H1 (cell line): ENCODE data around the gene ZBTB48. TPM values are rescaled to one million over a fixed set of nuclear protein-coding genes. Genes with fewer than 3 reads are reported as not detected.

Experiments
- CEBPB ChIP-seq: IDR thresholded peaks from 2 replicates; pipeline ENCODE4 v1.6.1; 2012; ENCODE audit warnings: low read depth, low read length
- CTBP2 ChIP-seq: IDR thresholded peaks from 2 replicates; pipeline ENCODE4 v1.7.0; 2011; ENCODE audit warnings: borderline replicate concordance, mild to moderate bottlenecking, moderate library complexity, mixed read lengths, low read length; ENCODE audit not compliant: insufficient read depth, insufficient read length
- FOSL1 ChIP-seq: IDR thresholded peaks from 2 replicates; pipeline ENCODE4 v1.6.1; 2011; ENCODE audit warnings: mild to moderate bottlenecking, low read depth, low read length, moderate library complexity; ENCODE audit not compliant: insufficient read depth
- PHF8 ChIP-seq: fragments of 200-600 bp; sonication (generic); conservative IDR thresholded peaks from 2 replicates; pipeline ENCODE4 v1.7.1; 2012; ENCODE audit warnings: low read depth, mild to moderate bottlenecking, inconsistent platforms, low read length, moderate library complexity
- RAD21 ChIP-seq, 2 experiments: IDR thresholded peaks in 1 of 2; conservative IDR thresholded peaks in 1 of 2; 2 replicates each; pipeline ENCODE4 v1.6.1; 2011; ENCODE audit warnings: low read depth in 2 of 2, low read length in 2 of 2, improper control_type of control experiment in 1 of 2, inconsistent platforms in 1 of 2, mild to moderate bottlenecking in 1 of 2, moderate library complexity in 1 of 2
- SIN3A ChIP-seq, 2 experiments: IDR thresholded peaks in 1 of 2; conservative IDR thresholded peaks in 1 of 2; 2 replicates each; pipeline ENCODE4 v1.6.1; 2011 to 2012; ENCODE audit warnings: low read length in 2 of 2, improper control_type of control experiment in 1 of 2, low read depth in 1 of 2, mild to moderate bottlenecking in 1 of 2
- SP1 ChIP-seq: IDR thresholded peaks from 2 replicates; pipeline ENCODE4 v1.6.1; 2011; ENCODE audit warnings: low read depth, low read length
- SUZ12 ChIP-seq: fragments of 200-600 bp; sonication (generic); IDR thresholded peaks from 2 replicates; pipeline ENCODE4 v1.6.1; 2012; ENCODE audit warnings: mild to moderate bottlenecking, inconsistent platforms, low read length, moderate library complexity, mixed read lengths
- polyA plus RNA-seq, 7 experiments: library from polyadenylated mRNA; depleted of rRNA in 3 of 7; stranded (reverse) in 5 of 7; unstranded in 2 of 7; fragments of >200 nt in 5 of 7; fragments of 200-250 nt in 2 of 7; gene quantifications; 1 replicate in 5 of 7; 2 replicates in 1 of 7; 4 replicates in 1 of 7; pipeline versions ENCODE4 v1.2.1 to v1.2.3, GENCODE V29; 2011 to 2013; ENCODE audit warnings: missing spikeins in 2 of 7, mixed read lengths in 2 of 7
- total RNA-seq: library from RNA; stranded (reverse); fragmentation: NEBNext Ultra II Directional; extraction: Animal tissue kit (Norgen Biotek cat#: 25700); gene quantifications from 2 replicates; pipeline ENCODE4 v1.2.1, GENCODE V29; 2021
- TF ChIP-seq, protein P1 (sequence below), 3 experiments: IDR thresholded peaks; 1 replicate in 2 of 3; 2 replicates in 1 of 3; pipeline versions ENCODE4 v1.5.1 to v1.6.1; 2011; ENCODE audit warnings: low read length in 3 of 3, mild to moderate bottlenecking in 3 of 3, inconsistent platforms in 2 of 3, low read depth in 1 of 3, moderate library complexity in 1 of 3; ENCODE audit not compliant: insufficient read depth in 1 of 3; ENCODE audit errors: control extremely low read depth in 1 of 3
- TF ChIP-seq, protein P2 (sequence below): IDR thresholded peaks from 2 replicates; pipeline ENCODE4 v1.6.1; 2011; ENCODE audit warnings: low read length, improper control_type of control experiment

ZBTB48 gene
- total and polyA plus RNA-seq, 2 of the 8 experiments (the other 6 are each of a cell fraction or from before 2014, with no cell fraction given): 28.2 to 28.8 TPM

DNA sequence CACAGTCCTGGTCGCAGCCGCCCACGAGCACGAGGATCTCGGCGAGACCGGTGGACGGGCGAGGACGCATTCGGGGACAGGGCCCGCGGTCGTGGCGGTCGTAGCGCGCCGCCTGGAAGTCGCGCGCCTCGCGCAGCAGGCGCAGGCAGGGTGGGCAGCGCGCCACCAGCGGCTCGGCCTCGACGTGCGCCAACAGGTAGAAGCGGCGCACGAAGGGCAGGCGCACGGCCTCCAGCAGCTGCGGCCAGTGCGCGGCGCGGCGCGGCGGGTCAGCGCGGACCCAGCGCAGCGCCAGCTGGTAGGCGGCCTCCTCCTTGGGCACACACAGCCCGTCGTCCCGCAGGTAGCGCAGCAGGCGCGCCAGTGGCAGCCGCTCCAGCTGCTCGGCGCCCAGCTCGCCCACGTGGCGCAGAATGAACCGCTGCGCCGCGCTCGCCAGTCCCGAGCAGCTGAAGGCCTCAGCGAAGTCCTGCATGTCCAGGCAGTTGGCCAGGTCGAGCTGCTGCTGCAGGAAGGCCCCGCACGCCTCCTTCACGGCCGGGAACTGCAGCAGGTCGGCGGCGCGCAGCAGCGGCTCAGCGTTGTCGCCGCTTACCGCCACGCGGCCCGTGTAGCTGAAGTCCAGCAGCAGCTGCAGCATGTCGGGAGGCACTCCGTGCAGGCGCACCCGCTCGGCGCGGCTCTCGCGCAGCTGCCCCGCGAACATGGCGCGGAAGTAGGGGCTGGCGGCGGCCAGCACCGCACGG, 22.3 kb downstream of the ZBTB48 start (continued):
- peak; percentile 27; the same call in 1 of the 2 replicates for TF ChIP-seq SUZ12
- no peak for TF ChIP-seq PHF8
- TF ChIP-seq RAD21 (IDR thresholded peaks at IDR 0.05 in 1 of 2, conservative IDR thresholded peaks at IDR 0.05 in 1 of 2; ENCODE audit: low read depth in 2 of 2, low read length in 2 of 2): no peak
- TF ChIP-seq, protein P1, sequence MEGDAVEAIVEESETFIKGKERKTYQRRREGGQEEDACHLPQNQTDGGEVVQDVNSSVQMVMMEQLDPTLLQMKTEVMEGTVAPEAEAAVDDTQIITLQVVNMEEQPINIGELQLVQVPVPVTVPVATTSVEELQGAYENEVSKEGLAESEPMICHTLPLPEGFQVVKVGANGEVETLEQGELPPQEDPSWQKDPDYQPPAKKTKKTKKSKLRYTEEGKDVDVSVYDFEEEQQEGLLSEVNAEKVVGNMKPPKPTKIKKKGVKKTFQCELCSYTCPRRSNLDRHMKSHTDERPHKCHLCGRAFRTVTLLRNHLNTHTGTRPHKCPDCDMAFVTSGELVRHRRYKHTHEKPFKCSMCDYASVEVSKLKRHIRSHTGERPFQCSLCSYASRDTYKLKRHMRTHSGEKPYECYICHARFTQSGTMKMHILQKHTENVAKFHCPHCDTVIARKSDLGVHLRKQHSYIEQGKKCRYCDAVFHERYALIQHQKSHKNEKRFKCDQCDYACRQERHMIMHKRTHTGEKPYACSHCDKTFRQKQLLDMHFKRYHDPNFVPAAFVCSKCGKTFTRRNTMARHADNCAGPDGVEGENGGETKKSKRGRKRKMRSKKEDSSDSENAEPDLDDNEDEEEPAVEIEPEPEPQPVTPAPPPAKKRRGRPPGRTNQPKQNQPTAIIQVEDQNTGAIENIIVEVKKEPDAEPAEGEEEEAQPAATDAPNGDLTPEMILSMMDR (IDR thresholded peaks at IDR 0.05; ENCODE audit: control extremely low read depth in 1 of 3, insufficient read depth in 1 of 3, low read depth in 1 of 3, low read length in 3 of 3): no peak
- TF ChIP-seq CEBPB: no peak
- no peak for TF ChIP-seq SP1
- TF ChIP-seq, protein P2, sequence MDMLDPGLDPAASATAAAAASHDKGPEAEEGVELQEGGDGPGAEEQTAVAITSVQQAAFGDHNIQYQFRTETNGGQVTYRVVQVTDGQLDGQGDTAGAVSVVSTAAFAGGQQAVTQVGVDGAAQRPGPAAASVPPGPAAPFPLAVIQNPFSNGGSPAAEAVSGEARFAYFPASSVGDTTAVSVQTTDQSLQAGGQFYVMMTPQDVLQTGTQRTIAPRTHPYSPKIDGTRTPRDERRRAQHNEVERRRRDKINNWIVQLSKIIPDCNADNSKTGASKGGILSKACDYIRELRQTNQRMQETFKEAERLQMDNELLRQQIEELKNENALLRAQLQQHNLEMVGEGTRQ: no peak
- no peak for TF ChIP-seq CTBP2
- no peak for TF ChIP-seq FOSL1
- TF ChIP-seq SIN3A (conservative IDR thresholded peaks at IDR 0.05 in 1 of 2, IDR thresholded peaks at IDR 0.05 in 1 of 2; ENCODE audit: low read depth in 1 of 2, low read length in 2 of 2): peak; percentile 2 to 69; a peak in 1 of 4 replicates
- TF ChIP-seq, all 59 proteins: peak for 10
